Right lobe of liver (tissue), 6 donors: ENCODE measurements around the gene P3H2. TPM values are rescaled to one million over a fixed set of nuclear protein-coding genes. Genes with fewer than 3 reads are reported as not detected.

Experiments used
- ATAC-seq, 4 donors: fragments of 200-7000 bp; cut with Tn5 transposase; one replicate each; pipeline ENCODE4 v1.9.1; 2020; ENCODE audit warnings: mild to moderate bottlenecking in 4 of 4, moderate library complexity in 4 of 4
- DNase-seq, 3 donors: peaks; one replicate each; pipeline ENCODE4 v3.0.0-alpha.2; 2020
- H3K27ac ChIP-seq, 3 donors: fragments of 200-600 bp; one replicate each; pipeline ENCODE4 v1.8.0; 2022
- H3K27me3 ChIP-seq, 2 donors: fragments of 200-600 bp; one replicate each; pipeline ENCODE4 v1.8.0; 2022
- H3K36me3 ChIP-seq, 4 donors: fragments of 200-600 bp; sonication (generic) in 1 of 4; one replicate each; pipeline versions ENCODE4 v1.5.1 to v1.8.0; 2017 to 2022; ENCODE audit warnings: control low read depth in 1 of 4
- H3K4me1 ChIP-seq, 4 donors: fragments of 200-600 bp; sonication (generic) in 1 of 4; one replicate each; pipeline versions ENCODE4 v1.5.1 to v1.8.0; 2017 to 2022; ENCODE audit warnings: control low read depth in 1 of 4
- H3K4me3 ChIP-seq, 3 donors: fragments of 200-600 bp; one replicate each; pipeline ENCODE4 v1.8.0; 2022
- H3K9me3 ChIP-seq, 4 donors: fragments of 200-600 bp; sonication (generic) in 1 of 4; one replicate each; pipeline versions ENCODE4 v1.5.1 to v1.8.0; 2017 to 2022; ENCODE audit warnings: control low read depth in 1 of 4
- CTCF ChIP-seq, 4 donors: fragments of 200-600 bp in 3 of 4; fragments of 450-650 bp in 1 of 4; IDR thresholded peaks; one replicate each; pipeline versions ENCODE4 v1.5.1 to v1.8.0; 2016 to 2022; ENCODE audit warnings: antibody characterized with exemption in 4 of 4, mild to moderate bottlenecking in 2 of 4
- POLR2A ChIP-seq: fragments of 450-650 bp; IDR thresholded peaks from one replicate; pipeline ENCODE4 v1.6.1; 2017; ENCODE audit warnings: antibody characterized with exemption, mild to moderate bottlenecking
- whole genome bisulfite sequencing: methylation state at CpG from one replicate; pipeline ENCODE4 v1.1.6; 2018; ENCODE audit warnings: low coverage, low lambda C conversion rate; ENCODE audit not compliant: insufficient coverage; ENCODE audit errors: missing lambda C conversion rate; 5-methylcytosine and 5-hydroxymethylcytosine counted together
- intact Hi-C, 2 donors: fragments of 100-400 bp; cut with DNase I; formaldehyde crosslinking; loops; one replicate each; pipeline versions ENCODE4 v1.11.2 to v1.14.1; 2022
- long read RNA-seq: library from polyadenylated mRNA; unstranded; transcript quantifications from one replicate; pipeline ENCODE4 v2.0.0, GENCODE V29; 2019
- total RNA-seq, 6 experiments: library from RNA; depleted of rRNA in 2 of 6; stranded (reverse); fragments of >200 nt in 2 of 6; fragmentation: NEBNext Ultra II Directional in 3 of 6; extraction: Animal tissue kit (Norgen Biotek cat#: 25700) in 3 of 6; gene quantifications; one replicate each; pipeline versions ENCODE4 v1.1.0 to v1.2.4, GENCODE V29; 2016 to 2023
- donor health status: DM: no; HTN: yes; CAD: no.
- donor health status: DM: no; HTN: no; CAD: no.
- donor health status: DM: no; HTN: no; CAD: no.
- donor health status: DM: no; HTN: yes; CAD: no.
- donor health status: DM: no; HTN: yes; CAD: no.

Gene P3H2, protein sequence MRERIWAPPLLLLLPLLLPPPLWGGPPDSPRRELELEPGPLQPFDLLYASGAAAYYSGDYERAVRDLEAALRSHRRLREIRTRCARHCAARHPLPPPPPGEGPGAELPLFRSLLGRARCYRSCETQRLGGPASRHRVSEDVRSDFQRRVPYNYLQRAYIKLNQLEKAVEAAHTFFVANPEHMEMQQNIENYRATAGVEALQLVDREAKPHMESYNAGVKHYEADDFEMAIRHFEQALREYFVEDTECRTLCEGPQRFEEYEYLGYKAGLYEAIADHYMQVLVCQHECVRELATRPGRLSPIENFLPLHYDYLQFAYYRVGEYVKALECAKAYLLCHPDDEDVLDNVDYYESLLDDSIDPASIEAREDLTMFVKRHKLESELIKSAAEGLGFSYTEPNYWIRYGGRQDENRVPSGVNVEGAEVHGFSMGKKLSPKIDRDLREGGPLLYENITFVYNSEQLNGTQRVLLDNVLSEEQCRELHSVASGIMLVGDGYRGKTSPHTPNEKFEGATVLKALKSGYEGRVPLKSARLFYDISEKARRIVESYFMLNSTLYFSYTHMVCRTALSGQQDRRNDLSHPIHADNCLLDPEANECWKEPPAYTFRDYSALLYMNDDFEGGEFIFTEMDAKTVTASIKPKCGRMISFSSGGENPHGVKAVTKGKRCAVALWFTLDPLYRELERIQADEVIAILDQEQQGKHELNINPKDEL
- total RNA-seq, result 1 to 10 TPM; 3.2 to 8.7 (median 6.5) TPM
- long read RNA-seq, result 0 reads

- peak within 1 kb of the TSS; percentile 53 to 74 (median 55) for H3K27ac ChIP-seq
- intact Hi-C loops, result no loop called here
- TF ChIP-seq POLR2A (peak; percentile 22), CTCF (IDR thresholded peaks at IDR 0.05) (peak; percentile 27 to 52 (median 42))
- DNase-seq (peak; percentile 81 to 86 (median 83)), ATAC-seq (peak; percentile 97 to 99 (median 97))
- no peaks in the 10 kb centered on the region for H3K36me3 ChIP-seq
- H3K4me3 ChIP-seq, result peak within 1 kb of the TSS; percentile 48 to 76 (median 61)
- WGBS, result 0% methylated on average over 1 of the region's 100 CpGs
- peaks cover 0 to 4% (median 2%) of the 10 kb centered on the region in 4 donors for H3K4me1 ChIP-seq
- H3K27me3 ChIP-seq, result no peaks in the 10 kb centered on the region
- H3K9me3 ChIP-seq, result no peaks in the 10 kb centered on the region
Observed at GRCh38 chr3:190120269-190121060, at the start of gene P3H2. Gene P3H2 (minus strand): TSS chr3:190120897. CDS start chr3:190120731, 166 bp downstream.

- no peak for TF ChIP-seq CTCF (IDR thresholded peaks at IDR 0.05)
- no peak for TF ChIP-seq POLR2A
- H3K27me3 ChIP-seq, result no peaks in the 10 kb centered on the region
- WGBS, result 50% methylated on average over 2 of the region's 2 CpGs
- H3K4me1 ChIP-seq, result no peaks in the 10 kb centered on the region
- intact Hi-C loops, result no loop called here
- DNase-seq, result no peak
- H3K27ac ChIP-seq, result no peak overlapping the region
- H3K9me3 ChIP-seq, result no peaks in the 10 kb centered on the region
- no peak overlapping the region for H3K4me3 ChIP-seq
- H3K36me3 ChIP-seq, result no peaks in the 10 kb centered on the region
- ATAC-seq, result no peak
Observed at GRCh38 chr3:190169877-190170276, 49.2 kb upstream of the P3H2 start.

DNA sequence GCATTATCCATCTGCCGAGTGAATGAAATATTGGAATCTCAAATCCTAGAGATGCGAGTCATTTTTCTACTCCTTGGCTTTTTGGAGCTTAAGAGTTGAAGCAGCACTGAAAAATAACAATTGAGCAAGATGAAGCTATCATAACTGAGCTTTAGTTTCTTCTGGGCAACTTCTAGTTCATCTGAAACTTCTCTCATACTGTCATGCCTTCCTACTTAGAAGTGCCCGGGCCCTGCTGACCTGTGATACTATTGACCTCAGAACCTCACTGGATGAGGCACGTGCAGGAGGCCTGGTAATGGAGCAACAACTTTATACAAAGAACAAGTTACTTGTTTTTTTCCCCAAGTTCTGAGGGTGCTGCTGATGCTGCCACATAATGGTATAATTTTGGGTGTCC lies 48.5 kb upstream of the P3H2 start:
- intact Hi-C loops, result no loop called here
- WGBS, result 29% methylated on average over 3 of the region's 4 CpGs
- Histone ChIP-seq H3K27me3 (no peaks in the 10 kb centered on the region), H3K36me3 (no peaks in the 10 kb centered on the region), H3K9me3 (no peaks in the 10 kb centered on the region), H3K4me3 (no peak overlapping the region), H3K27ac (no peak overlapping the region), H3K4me1 (no peaks in the 10 kb centered on the region)
- no peak for TF ChIP-seq CTCF (IDR thresholded peaks at IDR 0.05)
- TF ChIP-seq POLR2A, result no peak
- DNase-seq (no peak), ATAC-seq (peak in 3 of 4 donors; percentile 22 to 55 (median 40))

- H3K27ac ChIP-seq, result no peak overlapping the region
- H3K4me3 ChIP-seq, result no peak overlapping the region
- no peaks in the 10 kb centered on the region for H3K36me3 ChIP-seq
- intact Hi-C loops, result no loop called here
- ATAC-seq (no peak), DNase-seq (no peak)
- TF ChIP-seq CTCF (IDR thresholded peaks at IDR 0.05), result no peak
- TF ChIP-seq POLR2A, result no peak
- H3K27me3 ChIP-seq, result no peaks in the 10 kb centered on the region
- no peaks in the 10 kb centered on the region for H3K4me1 ChIP-seq
- 64% methylated on average over 3 of the region's 6 CpGs for WGBS
- no peaks in the 10 kb centered on the region for H3K9me3 ChIP-seq
Observed at GRCh38 chr3:190167936-190168680, 47.4 kb upstream of the P3H2 start.
